K562 (cell line): ENCODE measurements around the gene SPAG7. TPM values are rescaled to one million over a fixed set of nuclear protein-coding genes. Genes with fewer than 3 reads are reported as not detected.
A peak's percentile ranks its signal among the peaks of the same experiment; 100 is the strongest.

Experiments
- ATAC-seq: fragments of 200-7000 bp; cut with Tn5 transposase; 3 replicates; pipeline ENCODE4 v1.9.1; 2020; ENCODE audit warnings: moderate library complexity
- Bru-seq: library from RNA; stranded (reverse); fragments of 400-500 nt; gene quantifications from one replicate; lab custom pipeline; 2021; lab: Mats Ljungman, UMichigan
- BruChase-seq, 2 experiments: library from RNA; stranded (reverse); fragments of 400-500 nt; gene quantifications; one replicate each; lab custom pipeline; 2021; lab: Mats Ljungman, UMichigan
- BruUV-seq: library from RNA; stranded (reverse); fragments of 400-500 nt; replicated peaks from 2 replicates; lab custom pipeline; 2021; lab: Mats Ljungman, UMichigan
- CTCF ChIA-PET: fragments of 300-600 bp; formaldehyde crosslinking; extraction: SDS; loops from one replicate; lab custom pipeline; 2021; ENCODE audit warnings: low intra/inter-chr PET ratio; lab: Yijun Ruan, JAX
- POLR2A ChIA-PET: fragments of 300-600, 350-650 bp; sonication (Branson Sonifier 250); formaldehyde crosslinking; extraction: SDS; loops from one replicate; lab custom pipeline; 2021; ENCODE audit warnings: antibody characterized with exemption, inconsistent platforms; lab: Yijun Ruan, JAX
- DNase-seq, 4 experiments: peaks; one replicate each; pipeline versions ENCODE4 v3.0.0 to v3.0.0-alpha.2; 2011 to 2018; ENCODE audit warnings: low spot score in 3 of 4, mixed read lengths in 3 of 4; ENCODE audit errors: extremely low read depth in 1 of 4
- FAIRE-seq: peaks from 2 replicates; lab custom pipeline; 2011; peaks lifted over from hg19 to GRCh38; lab: Jason Lieb, UNC
- H2AFZ ChIP-seq: 2 replicates; pipeline ENCODE4 v1.6.0; 2011; ENCODE audit warnings: low read depth, low read length, control low read depth, inconsistent platforms
- H3K27ac ChIP-seq: fragments of 200-600 bp; 3 replicates; pipeline ENCODE4 v1.8.0; 2011; ENCODE audit warnings: low read depth, mild to moderate bottlenecking, control low read depth, inconsistent platforms, low read length, moderate library complexity, mixed read lengths; ENCODE audit errors: extremely low read depth
- H3K27me3 ChIP-seq, 2 experiments: fragments of 300-600 bp in 1 of 2; 2 replicates in 1 of 2; 3 replicates in 1 of 2; pipeline versions ENCODE4 v1.6.0 to v1.8.0; 2011; ENCODE audit warnings: inconsistent platforms in 2 of 2, low read length in 2 of 2, mild to moderate bottlenecking in 1 of 2, mixed read lengths in 1 of 2, moderate library complexity in 1 of 2; ENCODE audit not compliant: control insufficient read depth in 2 of 2, insufficient read depth in 2 of 2
- H3K36me3 ChIP-seq: fragments of 300-600 bp; 3 replicates; pipeline ENCODE4 v1.8.0; 2011; ENCODE audit warnings: mild to moderate bottlenecking, low read length, inconsistent platforms; ENCODE audit not compliant: control insufficient read depth, insufficient read depth
- H3K4me1 ChIP-seq, 2 experiments: fragments of 200-600 bp in 1 of 2; replicated peaks in 1 of 2; 2 replicates in 1 of 2; 3 replicates in 1 of 2; pipeline versions ENCODE4 v1.5.1 to v1.8.0; 2011; ENCODE audit warnings: inconsistent platforms in 2 of 2, low read length in 2 of 2, mild to moderate bottlenecking in 1 of 2, mixed read lengths in 1 of 2, moderate library complexity in 1 of 2; ENCODE audit not compliant: control insufficient read depth in 2 of 2, insufficient read depth in 2 of 2
- H3K4me2 ChIP-seq: 2 replicates; pipeline ENCODE4 v1.6.1; 2011; ENCODE audit warnings: low read length, control low read depth, inconsistent platforms, mixed read lengths; ENCODE audit not compliant: insufficient read depth
- H3K4me3 ChIP-seq: fragments of 200-600 bp; sonication (generic), shearing (Covaris generic); 2 replicates; pipeline ENCODE4 v1.5.1; 2016; ENCODE audit warnings: control low read depth, inconsistent platforms
- H3K79me2 ChIP-seq: fragments of 200-600 bp; 3 replicates; pipeline ENCODE4 v1.8.0; 2011; ENCODE audit warnings: low read length, inconsistent platforms; ENCODE audit not compliant: control insufficient read depth, insufficient read depth
- H3K9ac ChIP-seq, 2 experiments: 2 replicates each; pipeline versions ENCODE4 v1.6.0 to v1.6.1; 2011; ENCODE audit warnings: low read depth in 2 of 2, low read length in 2 of 2, control low read depth in 1 of 2, inconsistent platforms in 1 of 2, mild to moderate bottlenecking in 1 of 2, mixed read lengths in 1 of 2; ENCODE audit not compliant: insufficient read depth in 1 of 2
- H3K9me1 ChIP-seq: one replicate; pipeline ENCODE4 v1.6.0; 2011; ENCODE audit warnings: inconsistent platforms, mild to moderate bottlenecking, low read length, moderate library complexity; ENCODE audit not compliant: control insufficient read depth, insufficient read depth
- H3K9me3 ChIP-seq: replicated peaks from 2 replicates; pipeline ENCODE4 v1.5.1; 2011; ENCODE audit warnings: low read depth, low read length, inconsistent platforms; ENCODE audit not compliant: control insufficient read depth, insufficient read depth
- H4K20me1 ChIP-seq: replicated peaks from 2 replicates; pipeline ENCODE4 v1.6.1; 2011; ENCODE audit warnings: low read length, inconsistent platforms, mixed read lengths; ENCODE audit not compliant: control insufficient read depth, insufficient read depth
- E2F6 ChIP-seq, 2 experiments: IDR thresholded peaks; 2 replicates each; pipeline ENCODE4 v1.6.1; 2011; ENCODE audit warnings: borderline replicate concordance in 1 of 2, control low read depth in 1 of 2, low read depth in 1 of 2, low read length in 1 of 2, mild to moderate bottlenecking in 1 of 2, mixed read lengths in 1 of 2, moderate library complexity in 1 of 2; ENCODE audit not compliant: insufficient read depth in 1 of 2, insufficient read length in 1 of 2, poor library complexity in 1 of 2, severe bottlenecking in 1 of 2; ENCODE audit errors: extremely low read depth in 1 of 2
- L3MBTL2 ChIP-seq: fragments of 450-650 bp; IDR thresholded peaks from 2 replicates; pipeline ENCODE4 v1.6.1; 2016; ENCODE audit warnings: mild to moderate bottlenecking, moderate library complexity
- LARP7 ChIP-seq: fragments of 450-650 bp; IDR thresholded peaks from 2 replicates; pipeline ENCODE4 v1.6.1; 2016
- NFRKB ChIP-seq: fragments of 450-650 bp; IDR thresholded peaks from 2 replicates; pipeline ENCODE4 v1.6.1; 2016; ENCODE audit warnings: low read depth
- RBM34 ChIP-seq: fragments of 200-400 bp; formaldehyde crosslinking; IDR thresholded peaks from 2 replicates; pipeline ENCODE4 v1.6.1; 2018; ENCODE audit warnings: low read length, borderline replicate concordance; ENCODE audit not compliant: insufficient read depth
- SETDB1 ChIP-seq: IDR thresholded peaks from one replicate; pipeline ENCODE4 v1.6.1; 2012; ENCODE audit warnings: low read length, control low read depth, inconsistent platforms
- TFAM ChIP-seq: fragments of 250-450 bp; sonication (Bioruptor Pico); conservative IDR thresholded peaks from 2 replicates; pipeline ENCODE4 v1.5.0; 2021; ENCODE audit warnings: mild to moderate bottlenecking, moderate library complexity
- ZNF274 ChIP-seq: IDR thresholded peaks from 2 replicates; pipeline ENCODE4 v1.6.1; 2011; ENCODE audit warnings: low read depth, mild to moderate bottlenecking, low read length, moderate library complexity, borderline replicate concordance
- ZNF311 ChIP-seq: fragments of 250-450 bp; sonication (Bioruptor Pico); IDR thresholded peaks from 2 replicates; pipeline ENCODE4 v1.4.0; 2020; ENCODE audit warnings: mild to moderate bottlenecking, moderate library complexity
- ZNF75A ChIP-seq: fragments of 450-650 bp; formaldehyde crosslinking; IDR thresholded peaks from 2 replicates; pipeline ENCODE4 v1.4.0; 2020; ENCODE audit warnings: mild to moderate bottlenecking
- WGBS: fragments of 100-300 bp; shearing (Covaris generic); methylation state at CpG from one replicate; pipeline ENCODE4 v1.1.6; 2016; ENCODE audit warnings: low coverage, mixed read lengths; ENCODE audit not compliant: insufficient coverage; ENCODE audit errors: missing lambda C conversion rate; 5-methylcytosine and 5-hydroxymethylcytosine counted together
- in situ Hi-C: fragments of 300-500 bp; cut with MboI; formaldehyde crosslinking; loops from 4 replicates; pipeline ENCODE4 v1.15.0; 2018; ENCODE audit warnings: inconsistent platforms, mixed read lengths
- intact Hi-C: fragments of 100-400 bp; cut with micrococcal nuclease; formaldehyde crosslinking; loops from 2 replicates; pipeline ENCODE4 v1.14.2; 2022
- long read RNA-seq, 3 experiments: library from polyadenylated mRNA in 2 of 3; library from RNA in 1 of 3; unstranded in 2 of 3; stranded (forward) in 1 of 3; transcript quantifications; one replicate each; pipeline ENCODE4 v2.0.0, GENCODE V29; 2019 to 2022
- polyA minus RNA-seq, 3 experiments: library from RNA; depleted of rRNA, polyadenylated mRNA; stranded (reverse); fragments of >200 nt; gene quantifications; 2 replicates each; pipeline ENCODE4 v1.2.3, GENCODE V29; 2011
- polyA plus RNA-seq, 8 experiments: library from polyadenylated mRNA; depleted of rRNA in 4 of 8; stranded (reverse) in 5 of 8; unstranded in 3 of 8; fragments of >200 nt; fragmentation: Nextera tagmentation in 2 of 8; fragmentation: Illumina TruSeq in 1 of 8; extraction: Ambion mirVana in 2 of 8; extraction: Trizol in 1 of 8; gene quantifications; 2 replicates each; pipeline versions ENCODE4 v1.2.1 to v1.2.3, GENCODE V29; 2011 to 2014; ENCODE audit warnings: inconsistent platforms in 1 of 8, missing spikeins in 1 of 8
- total RNA-seq, 7 experiments: library from RNA; depleted of rRNA in 6 of 7; stranded (reverse); fragments of >200 nt in 6 of 7; fragmentation: Illumina TruSeq in 2 of 7; extraction: Trizol in 2 of 7; gene quantifications; 2 replicates each; pipeline versions ENCODE4 v1.2.1 to v1.2.3, GENCODE V29; 2011 to 2021; ENCODE audit warnings: low replicate concordance in 1 of 7
- TF ChIP-seq, protein P1 (sequence below): sonication (generic); formaldehyde crosslinking; IDR thresholded peaks from 2 replicates; pipeline ENCODE4 v1.8.1; 2023; ENCODE audit warnings: mild to moderate bottlenecking, missing genetic modification reagents

SPAG7 gene
- total RNA-seq (2011; cell fraction: chromatin; rRNA removed; ENCODE audit: low replicate concordance) = 19.6 and 28.6 TPM in 2 replicates
- 20.9 and 24.7 TPM in 2 replicates for total RNA-seq (2011; cell fraction: nucleolus; rRNA removed)
- total RNA-seq (2011; cell fraction: nucleoplasm; rRNA removed) = 14.2 and 20.9 TPM in 2 replicates
- total RNA-seq (2014; rRNA removed) (44.5 and 48.0 TPM in 2 replicates), total RNA-seq (2014; rRNA removed; fragmentation: Illumina TruSeq; extraction: Trizol) (21.0 and 25.3 TPM in 2 replicates), total RNA-seq (2015; rRNA removed; fragmentation: Illumina TruSeq; extraction: Trizol) (38.6 and 42.0 TPM in 2 replicates), total RNA-seq (2021) (29.6 and 30.5 TPM in 2 replicates), polyA plus RNA-seq (2011; rRNA removed) (36.3 and 38.8 TPM in 2 replicates), polyA plus RNA-seq (2014; fragmentation: Illumina TruSeq; extraction: Trizol) (36.2 and 40.9 TPM in 2 replicates), polyA plus RNA-seq (2014; fragmentation: Nextera tagmentation; extraction: Ambion mirVana) (10 to 100 TPM in 1 of 2 experiments, 1 to 10 TPM in 1; 5.6 to 19.7 TPM), polyA plus RNA-seq (2014; rRNA removed) (53.5 and 56.2 TPM in 2 replicates), polyA minus RNA-seq (2011; rRNA and poly(A)+ RNA removed) (16.5 and 24.4 TPM in 2 replicates), Bru-seq, nascent RNA (percentile 61 among the genes with signal in this experiment), BruChase-seq, experiment 1, labeled RNA remaining after a 2-hour chase (percentile 64 among the genes with signal in this experiment), BruChase-seq, experiment 2, labeled RNA remaining after a 6-hour chase (percentile 70 among the genes with signal in this experiment)
- 27.6 and 32.0 TPM in 2 replicates for polyA plus RNA-seq (2011; cell fraction: cytosol; rRNA removed)
- 25.4 and 31.1 TPM in 2 replicates for polyA plus RNA-seq (2011; cell fraction: nucleus; rRNA removed)
- polyA plus RNA-seq (2012) = 36.7 and 37.8 TPM in 2 replicates
- polyA minus RNA-seq (2011; cell fraction: cytosol; rRNA and poly(A)+ RNA removed) = 6.8 and 7.3 TPM in 2 replicates
- polyA minus RNA-seq (2011; cell fraction: nucleus; rRNA and poly(A)+ RNA removed) = 5.5 and 14.2 TPM in 2 replicates
- long read RNA-seq, experiment 1, transcript SPAG7-201 (7 exons, 1,058 nt) = major isoform, 19 of 32 reads
- long read RNA-seq, experiment 1, partial matches to known transcripts = 2 of 32 reads
- long read RNA-seq, experiment 1, other reads (novel, unspliced or antisense) = 8 of 32 reads
- long read RNA-seq, experiment 2, transcript SPAG7-201 (7 exons, 1,058 nt) = major isoform, 21 of 28 reads
- long read RNA-seq, experiment 2, partial matches to known transcripts = 6 of 28 reads
- long read RNA-seq, experiment 2, other reads (novel, unspliced or antisense) = 1 of 28 reads
- long read RNA-seq, experiment 3, transcript SPAG7-201 (7 exons, 1,058 nt) = major isoform, 29 of 33 reads
- long read RNA-seq, experiment 3, partial matches to known transcripts = 1 of 33 reads
- long read RNA-seq, experiment 3, other reads (novel, unspliced or antisense) = 2 of 33 reads

GRCh38 chr17:4967539-4968485 lies at the start of gene SPAG7:
Gene SPAG7, minus strand, starts transcription at chr17:4967817. Its CDS starts 13 bp downstream, at chr17:4967804.
- H3K79me2 ChIP-seq = peaks cover 26% of the 10 kb centered on the region
- H4K20me1 ChIP-seq = no peaks in the 10 kb centered on the region
- peak within 1 kb of the TSS; percentile 70 for H3K4me3 ChIP-seq
- H3K9me1 ChIP-seq = no peaks in the 10 kb centered on the region
- DNase-seq = peak; percentile 84 to 94 (median 88)
- FAIRE-seq = no peak
- peak within 1 kb of the TSS; percentile 87 for H2AFZ ChIP-seq
- ATAC-seq = peak; percentile 79
- WGBS = 5% methylated on average over 39 of the region's 66 CpGs
- in situ Hi-C loops (no loop called here), intact Hi-C loops (loop anchor here (1.0 to 10.0 kb wide), 3 partner anchors 17 to 63 kb away; partner anchors contain the start of genes CHRNE and ENO3)
- H3K9me3 ChIP-seq = no peaks in the 10 kb centered on the region
- peak within 1 kb of the TSS; percentile 89 to 94 for H3K9ac ChIP-seq
- ChIA-PET POLR2A (interaction anchor here (0.6 to 3.2 kb wide), 10 partner anchors 10 to 58 kb away, joined by 3 to 38 read pairs (median 5); partner anchors contain the start of genes ENO3, PFN1 and RNF167), CTCF (no interaction called here)
- peak within 1 kb of the TSS; percentile 89 for H3K4me2 ChIP-seq
- no TSS peak for BruUV-seq
- H3K27me3 ChIP-seq = no peaks in the 10 kb centered on the region
- H3K36me3 ChIP-seq = peaks cover 46% of the 10 kb centered on the region; the same call in 2 of the 3 replicates
- H3K4me1 ChIP-seq = peaks cover 22 to 23% of the 10 kb centered on the region in 2 experiments
- H3K27ac ChIP-seq = peak within 1 kb of the TSS; percentile 95
- TF ChIP-seq ZNF311 (no peak), E2F6 (IDR thresholded peaks at IDR 0.05; ENCODE audit: borderline replicate concordance in 1 of 2, extremely low read depth in 1 of 2, insufficient read depth in 1 of 2, insufficient read length in 1 of 2, low read depth in 1 of 2, low read length in 1 of 2, poor library complexity in 1 of 2, severe bottlenecking in 1 of 2) (peak; percentile 11 to 76), TFAM (CRISPR knock-in tag) (no peak), LARP7 (no peak), L3MBTL2 (peak; percentile 32; the same call in 1 of the 2 replicates), ZNF274 (no peak), NFRKB (peak; percentile 95), RBM34 (no peak), ZNF75A (CRISPR knock-in tag) (no peak), SETDB1 (no peak)
- TF ChIP-seq, protein P1, sequence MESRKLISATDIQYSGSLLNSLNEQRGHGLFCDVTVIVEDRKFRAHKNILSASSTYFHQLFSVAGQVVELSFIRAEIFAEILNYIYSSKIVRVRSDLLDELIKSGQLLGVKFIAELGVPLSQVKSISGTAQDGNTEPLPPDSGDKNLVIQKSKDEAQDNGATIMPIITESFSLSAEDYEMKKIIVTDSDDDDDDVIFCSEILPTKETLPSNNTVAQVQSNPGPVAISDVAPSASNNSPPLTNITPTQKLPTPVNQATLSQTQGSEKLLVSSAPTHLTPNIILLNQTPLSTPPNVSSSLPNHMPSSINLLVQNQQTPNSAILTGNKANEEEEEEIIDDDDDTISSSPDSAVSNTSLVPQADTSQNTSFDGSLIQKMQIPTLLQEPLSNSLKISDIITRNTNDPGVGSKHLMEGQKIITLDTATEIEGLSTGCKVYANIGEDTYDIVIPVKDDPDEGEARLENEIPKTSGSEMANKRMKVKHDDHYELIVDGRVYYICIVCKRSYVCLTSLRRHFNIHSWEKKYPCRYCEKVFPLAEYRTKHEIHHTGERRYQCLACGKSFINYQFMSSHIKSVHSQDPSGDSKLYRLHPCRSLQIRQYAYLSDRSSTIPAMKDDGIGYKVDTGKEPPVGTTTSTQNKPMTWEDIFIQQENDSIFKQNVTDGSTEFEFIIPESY (CRISPR knock-in tag) = peak; percentile 58; the same call in 1 of the 2 replicates
